Testis (tissue), 2 donors: ENCODE measurements around the gene AGAP1.

Source experiments
- CTCF ChIP-seq, 3 experiments: fragments of 450-650 bp in 2 of 3; fragments of 200-600 bp in 1 of 3; sonication (generic) in 1 of 3; IDR thresholded peaks; one replicate each; pipeline ENCODE4 v1.5.1; 2016 to 2019; ENCODE audit warnings: antibody characterized with exemption in 3 of 3, mild to moderate bottlenecking in 2 of 3, moderate library complexity in 1 of 3
- POLR2A ChIP-seq: fragments of 450-650 bp; IDR thresholded peaks from one replicate; pipeline ENCODE4 v1.6.1; 2017; ENCODE audit warnings: antibody characterized with exemption, mild to moderate bottlenecking, moderate library complexity

- no peak for TF ChIP-seq CTCF (IDR thresholded peaks at IDR 0.05)
- TF ChIP-seq POLR2A: no peak
Observed at GRCh38 chr2:235541016-235541415, 47.2 kb downstream of the AGAP1 start.
